Spleen (tissue), 7 donors: ENCODE measurements around the gene MESP2.

ENCODE experiments used
- POLR2AphosphoS5 ChIP-seq, 3 donors: sonication (generic); formaldehyde crosslinking; IDR thresholded peaks; one replicate each; pipeline ENCODE4 v1.5.1; 2017; ENCODE audit warnings: antibody characterized with exemption in 3 of 3
- TF ChIP-seq, protein P1 (sequence below), 11 experiments: fragments of 200-600 bp in 7 of 11; fragments of 450-650 bp in 4 of 11; sonication (generic) in 4 of 11; IDR thresholded peaks in 8 of 11; conservative IDR thresholded peaks in 3 of 11; 1 replicate in 7 of 11; 2 replicates in 4 of 11; pipeline versions ENCODE4 v1.4.0 to v1.8.0; 2016 to 2021; ENCODE audit warnings: antibody characterized with exemption in 11 of 11, inconsistent platforms in 4 of 11, mild to moderate bottlenecking in 1 of 11
- donor health status: DM: no; HTN: no; CAD: no; lungs with moderate emphysema.
- donor health status: DM: no; HTN: no; CAD: no.
- donor health status: DM: no; HTN: no; CAD: no.

DNA sequence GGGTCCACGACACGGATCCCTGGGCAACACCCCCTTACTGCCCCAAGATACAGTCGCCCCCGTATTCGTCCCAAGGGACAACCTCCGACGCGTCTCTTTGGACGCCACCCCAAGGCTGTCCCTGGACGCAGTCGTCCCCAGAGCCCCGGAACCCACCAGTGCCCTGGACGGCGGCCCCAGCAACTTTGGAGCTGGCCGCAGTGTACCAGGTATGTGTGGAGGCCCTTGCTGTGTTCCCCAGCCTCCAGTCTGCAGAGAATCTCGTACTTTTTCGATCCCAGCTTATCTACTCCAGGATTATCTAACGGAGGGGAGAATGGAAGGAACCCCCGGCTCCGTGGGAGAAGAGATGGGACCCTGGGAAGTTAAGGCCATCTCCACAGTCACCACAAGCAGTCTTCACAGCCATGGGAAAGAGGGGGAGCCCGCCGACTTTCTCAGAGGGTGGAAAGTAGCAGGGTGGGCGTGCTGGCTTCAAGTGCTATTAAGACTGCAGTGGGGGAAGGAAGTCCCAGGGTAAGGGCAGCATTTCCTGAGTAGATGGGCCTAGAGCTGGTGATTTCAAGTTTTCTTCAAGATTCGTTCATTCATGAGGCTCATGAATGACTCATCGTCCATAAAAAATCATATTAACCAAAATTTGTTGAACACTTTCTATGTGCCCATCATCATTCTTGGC lies 1.1 kb downstream of the MESP2 start:
- TF ChIP-seq POLR2AphosphoS5 (IDR thresholded peaks at IDR 0.05): no peak
- TF ChIP-seq, protein P1, sequence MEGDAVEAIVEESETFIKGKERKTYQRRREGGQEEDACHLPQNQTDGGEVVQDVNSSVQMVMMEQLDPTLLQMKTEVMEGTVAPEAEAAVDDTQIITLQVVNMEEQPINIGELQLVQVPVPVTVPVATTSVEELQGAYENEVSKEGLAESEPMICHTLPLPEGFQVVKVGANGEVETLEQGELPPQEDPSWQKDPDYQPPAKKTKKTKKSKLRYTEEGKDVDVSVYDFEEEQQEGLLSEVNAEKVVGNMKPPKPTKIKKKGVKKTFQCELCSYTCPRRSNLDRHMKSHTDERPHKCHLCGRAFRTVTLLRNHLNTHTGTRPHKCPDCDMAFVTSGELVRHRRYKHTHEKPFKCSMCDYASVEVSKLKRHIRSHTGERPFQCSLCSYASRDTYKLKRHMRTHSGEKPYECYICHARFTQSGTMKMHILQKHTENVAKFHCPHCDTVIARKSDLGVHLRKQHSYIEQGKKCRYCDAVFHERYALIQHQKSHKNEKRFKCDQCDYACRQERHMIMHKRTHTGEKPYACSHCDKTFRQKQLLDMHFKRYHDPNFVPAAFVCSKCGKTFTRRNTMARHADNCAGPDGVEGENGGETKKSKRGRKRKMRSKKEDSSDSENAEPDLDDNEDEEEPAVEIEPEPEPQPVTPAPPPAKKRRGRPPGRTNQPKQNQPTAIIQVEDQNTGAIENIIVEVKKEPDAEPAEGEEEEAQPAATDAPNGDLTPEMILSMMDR (IDR thresholded peaks at IDR 0.05 in 8 of 11, conservative IDR thresholded peaks at IDR 0.05 in 3 of 11): no peak
